GM19043 (cell line): Measurements from ENCODE around the gene PCNX3.

Source experiments
- ATAC-seq: cut with Tn5 transposase; IDR thresholded peaks from one replicate; pipeline ENCODE4 v1.9.1; 2021; ENCODE audit warnings: low read depth; ENCODE audit not compliant: unreplicated experiment

The PCNX3 gene

DNA sequence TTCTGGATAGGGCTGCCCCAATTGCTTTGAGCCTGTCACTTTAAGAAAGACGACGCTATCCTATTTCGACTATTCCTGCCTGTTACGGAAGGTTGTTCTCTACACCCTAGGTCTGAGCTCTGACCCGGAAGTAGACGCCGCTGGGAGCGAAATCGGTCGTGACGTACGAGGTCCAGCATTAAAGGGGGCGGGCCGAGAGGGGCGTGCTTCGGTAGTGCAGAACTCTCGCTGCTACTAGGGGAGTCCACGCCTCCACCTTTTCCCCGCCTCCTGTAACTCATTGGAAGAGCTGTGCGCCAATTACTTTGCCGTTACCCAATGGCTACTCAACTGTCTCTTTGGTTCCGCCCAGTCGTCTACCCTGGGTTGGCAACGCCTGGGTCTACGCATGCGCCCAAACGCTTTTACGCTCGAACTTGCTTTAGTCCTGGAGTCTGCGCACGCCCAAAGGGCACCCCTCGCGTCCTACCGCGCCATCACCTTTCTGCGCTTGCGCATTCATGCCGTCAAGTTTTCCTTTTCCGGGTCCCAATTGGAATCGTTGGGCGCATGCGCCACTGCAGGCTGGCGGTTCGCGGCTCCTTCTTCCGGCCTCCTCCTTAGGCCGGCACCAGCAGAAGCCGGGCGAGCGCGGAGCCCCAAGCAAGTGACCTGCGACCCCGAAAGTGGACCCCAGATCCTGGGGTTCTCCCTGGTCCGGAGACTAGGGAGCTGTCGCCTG, at the start of gene PCNX3:
Gene PCNX3 (plus strand): TSS at position 548 of the 721 bp plus-strand sequence. CDS start 536 bp downstream, outside the sequence.
- peak; percentile 76 for ATAC-seq

DNA sequence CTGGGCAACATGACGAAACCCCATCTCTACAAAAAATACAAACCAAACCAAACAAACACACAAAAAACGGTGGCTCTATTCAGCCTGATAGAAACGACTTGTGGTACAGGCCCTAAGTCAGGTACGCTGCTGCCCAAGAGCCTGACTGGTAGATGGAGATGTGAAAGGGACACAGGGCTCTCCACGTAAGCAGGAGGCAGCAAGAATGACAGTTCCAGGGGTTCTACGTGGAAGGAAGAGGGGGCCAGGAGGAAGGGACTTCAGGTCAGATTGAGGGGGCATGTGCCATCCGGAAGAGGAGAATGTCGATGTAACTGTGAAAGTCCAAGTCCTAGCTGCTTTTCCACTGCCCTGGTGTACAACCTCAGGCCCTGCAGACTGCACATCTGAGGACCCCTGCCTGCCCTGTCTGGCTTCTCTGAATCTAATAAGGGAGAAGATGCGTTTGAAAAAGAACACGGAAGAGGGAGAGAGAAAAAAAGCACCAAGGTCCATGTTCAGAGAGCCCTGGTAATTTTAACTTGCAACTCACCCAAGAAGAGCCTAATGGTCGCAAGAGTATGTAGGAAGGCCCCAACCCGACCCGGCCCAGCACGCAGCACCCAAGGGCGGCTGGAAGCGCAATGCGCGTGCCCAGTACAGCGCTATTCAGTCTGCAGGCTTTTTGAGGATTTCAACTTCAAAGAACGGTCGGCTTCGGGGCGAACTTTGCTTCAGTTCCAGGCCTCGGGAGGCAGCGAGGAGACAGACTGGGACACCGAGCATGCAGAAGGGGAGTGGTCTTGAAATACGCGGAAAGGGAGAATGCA, 46.2 kb upstream of the PCNX3 start:
- ATAC-seq: peak; percentile 6

DNA sequence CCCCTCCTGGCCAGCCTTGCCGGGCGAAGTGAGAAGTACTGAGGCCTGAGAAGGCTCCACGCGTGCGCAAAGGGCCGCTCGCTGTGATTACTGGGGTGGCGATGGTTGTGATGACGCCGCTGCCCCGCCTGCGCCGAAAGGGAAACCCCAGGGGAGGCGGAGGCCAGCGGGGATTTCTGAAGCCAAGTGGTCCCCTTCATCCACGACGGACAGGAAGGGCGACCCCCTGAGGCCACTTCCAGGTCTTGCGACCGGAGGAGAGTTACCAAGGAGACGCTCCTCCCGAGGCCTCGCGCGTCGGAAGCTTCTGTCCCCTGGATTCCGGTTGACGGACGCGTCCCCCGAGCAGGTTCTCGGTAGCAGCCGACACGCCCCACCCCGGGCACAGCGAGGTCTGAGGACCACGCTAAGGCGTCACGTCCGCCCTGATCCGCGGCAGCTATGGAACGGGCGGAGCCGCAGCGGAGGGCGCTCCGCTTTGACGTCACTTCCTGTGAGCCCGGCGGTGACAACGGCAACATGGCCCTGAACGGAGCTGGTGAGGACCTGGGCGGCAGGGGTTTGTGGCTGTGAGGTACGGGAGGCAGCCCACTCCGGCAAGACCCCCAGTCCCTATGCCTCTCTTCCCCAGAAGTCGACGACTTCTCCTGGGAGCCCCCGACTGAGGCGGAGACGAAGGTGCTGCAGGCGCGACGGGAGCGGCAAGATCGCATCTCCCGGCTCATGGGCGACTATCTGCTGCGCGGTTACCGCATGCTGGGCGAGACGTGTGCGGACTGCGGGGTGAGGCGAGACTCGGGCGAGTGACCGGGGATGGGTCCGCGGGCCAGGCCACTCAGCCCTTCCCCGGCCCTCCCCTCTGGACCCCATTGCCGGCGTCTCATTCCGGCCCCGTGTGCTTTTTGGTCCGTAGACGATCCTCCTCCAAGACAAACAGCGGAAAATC, 45.3 kb upstream of the PCNX3 start, which contains the start of gene ZNRD2:
Gene ZNRD2 (plus strand): TSS at position 505 of the 946 bp plus-strand sequence. CDS start 15 bp downstream, at position 520.
- peak; percentile 57 for ATAC-seq

DNA sequence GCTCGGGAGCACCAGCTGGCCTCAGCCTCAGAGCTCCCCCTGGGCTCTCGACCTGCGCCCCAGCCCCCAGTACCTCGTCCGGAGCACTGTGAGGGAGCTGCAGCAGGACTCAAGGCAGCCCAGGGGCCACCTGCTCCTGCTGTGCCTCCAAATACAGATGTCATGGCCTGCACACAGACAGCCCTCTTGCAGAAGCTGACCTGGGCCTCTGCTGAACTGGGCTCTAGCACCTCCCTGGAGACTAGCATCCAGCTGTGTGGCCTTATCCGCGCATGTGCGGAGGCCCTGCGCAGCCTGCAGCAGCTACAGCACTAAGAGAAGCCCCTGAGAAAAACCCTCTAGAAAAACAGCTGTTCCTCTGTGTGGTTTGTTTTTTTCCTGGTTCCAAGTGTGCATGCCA, 44.2 kb upstream of the PCNX3 start:
- ATAC-seq: no peak

DNA sequence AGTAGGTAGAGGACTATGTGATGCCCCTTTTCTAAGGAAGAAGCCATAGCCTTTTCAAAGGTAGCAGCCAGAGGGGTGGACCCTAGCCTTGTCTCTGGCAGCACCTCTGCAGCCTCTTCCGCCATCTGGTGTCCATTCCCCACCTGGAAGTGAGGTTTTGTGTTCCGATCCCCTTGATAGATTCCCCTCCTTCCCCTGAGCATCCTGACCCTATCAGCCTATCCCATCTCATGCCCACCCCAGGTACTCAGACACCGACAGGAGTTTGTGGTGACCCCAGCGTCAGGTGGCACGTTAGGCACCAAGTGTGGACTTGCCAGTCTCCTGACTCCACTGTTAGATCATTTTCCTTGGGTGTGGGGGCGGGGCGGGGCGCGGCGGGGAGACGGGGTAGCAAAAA, 43.6 kb upstream of the PCNX3 start:
- no peak for ATAC-seq

DNA sequence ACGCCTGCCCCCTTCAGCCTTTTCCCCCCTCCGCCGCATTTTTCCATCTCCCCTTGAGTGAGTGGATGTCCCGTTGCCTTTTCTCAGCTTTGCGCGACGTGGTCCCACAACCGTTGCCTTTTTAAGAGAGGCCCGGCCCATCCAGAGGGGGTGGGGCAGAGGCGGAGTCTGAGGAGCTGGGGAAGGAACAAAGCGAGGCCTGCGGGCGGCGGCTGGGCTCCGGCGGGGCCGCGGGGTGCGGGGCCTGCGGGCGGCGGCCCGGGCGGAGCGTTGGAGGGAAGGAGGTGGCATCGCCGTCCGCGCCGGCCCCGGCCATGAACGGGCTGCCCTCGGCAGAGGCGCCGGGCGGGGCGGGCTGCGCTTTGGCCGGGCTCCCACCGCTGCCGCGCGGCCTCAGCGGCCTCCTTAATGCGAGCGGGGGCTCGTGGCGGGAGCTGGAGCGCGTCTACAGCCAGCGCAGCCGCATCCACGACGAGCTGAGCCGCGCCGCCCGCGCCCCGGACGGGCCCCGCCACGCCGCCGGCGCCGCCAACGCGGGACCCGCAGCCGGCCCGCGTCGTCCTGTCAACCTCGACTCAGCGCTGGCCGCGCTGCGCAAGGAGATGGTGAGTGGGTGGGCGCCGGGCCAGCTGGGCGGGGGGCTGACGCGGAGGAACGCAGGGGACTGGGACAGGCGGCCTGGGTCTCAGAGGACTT, 43.1 kb upstream of the PCNX3 start, which contains the start of gene FAM89B:
Gene FAM89B (plus strand): TSS at position 183 of the 696 bp plus-strand sequence. CDS start 132 bp downstream, at position 315.
- no peak for ATAC-seq

DNA sequence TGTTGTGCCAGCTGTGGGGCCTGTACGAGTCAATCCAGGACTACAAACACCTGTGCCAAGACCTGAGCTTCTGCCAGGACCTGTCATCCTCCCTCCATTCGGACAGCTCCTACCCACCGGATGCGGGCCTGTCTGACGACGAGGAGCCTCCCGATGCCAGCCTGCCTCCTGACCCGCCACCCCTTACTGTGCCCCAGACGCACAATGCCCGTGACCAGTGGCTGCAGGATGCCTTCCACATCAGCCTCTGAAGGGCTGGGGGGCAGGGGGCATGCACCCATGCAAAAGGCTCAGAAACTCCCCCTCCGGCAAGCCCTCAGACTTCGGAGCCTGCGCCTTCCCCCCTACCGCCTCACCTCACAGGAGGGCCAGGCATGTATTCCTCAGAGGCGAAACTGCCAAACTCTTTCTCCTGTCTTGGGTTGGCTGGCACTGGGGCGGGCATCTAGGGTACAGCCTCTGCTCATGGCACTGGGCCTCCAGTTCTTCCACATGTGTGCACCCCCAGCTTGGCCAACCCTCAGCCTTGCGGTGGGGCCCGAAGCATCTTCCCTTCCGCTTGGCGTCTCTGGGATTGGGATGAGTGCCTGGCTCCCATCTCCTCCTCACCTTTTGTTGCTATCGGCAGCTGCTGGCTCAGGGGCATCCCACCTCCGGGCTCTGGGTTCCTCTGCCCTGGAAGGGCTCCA, 42.0 kb upstream of the PCNX3 start:
- no peak for ATAC-seq

DNA sequence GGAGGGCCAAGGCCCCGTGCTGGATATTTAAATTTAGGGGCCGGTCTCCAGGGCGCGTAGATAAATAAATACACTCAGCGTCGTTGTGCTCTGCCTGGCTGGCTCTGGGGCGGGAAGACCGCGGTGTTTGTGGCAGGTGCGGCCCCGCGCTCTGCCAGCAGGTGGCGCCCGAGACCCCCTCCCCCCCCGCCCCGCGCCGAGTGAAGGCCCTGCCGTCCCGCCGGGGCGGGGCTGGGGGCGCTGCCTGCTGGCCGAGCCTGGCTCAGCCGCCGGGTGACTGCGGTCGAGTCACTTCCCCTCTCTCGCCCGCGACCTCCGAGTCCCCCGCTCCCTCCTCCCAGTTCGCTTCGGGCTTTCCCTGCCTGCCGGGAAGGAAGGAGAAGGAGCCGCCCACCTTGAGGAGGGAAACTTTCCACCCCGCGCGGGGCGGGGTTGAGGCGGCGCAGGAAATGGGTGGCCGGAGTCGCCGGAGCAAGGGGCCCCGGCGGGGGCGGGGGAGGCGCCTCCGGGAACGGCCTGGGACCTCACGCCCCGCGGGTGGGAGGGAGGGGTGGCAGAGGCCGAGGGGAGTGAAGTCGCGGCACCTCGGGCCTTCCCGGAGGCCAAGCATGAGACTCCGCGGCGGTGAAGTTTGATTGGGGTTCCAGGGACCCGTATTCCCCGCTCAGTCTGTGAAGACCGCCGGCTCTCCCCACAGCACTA, 41.3 kb upstream of the PCNX3 start:
- ATAC-seq: peak; percentile 27

DNA sequence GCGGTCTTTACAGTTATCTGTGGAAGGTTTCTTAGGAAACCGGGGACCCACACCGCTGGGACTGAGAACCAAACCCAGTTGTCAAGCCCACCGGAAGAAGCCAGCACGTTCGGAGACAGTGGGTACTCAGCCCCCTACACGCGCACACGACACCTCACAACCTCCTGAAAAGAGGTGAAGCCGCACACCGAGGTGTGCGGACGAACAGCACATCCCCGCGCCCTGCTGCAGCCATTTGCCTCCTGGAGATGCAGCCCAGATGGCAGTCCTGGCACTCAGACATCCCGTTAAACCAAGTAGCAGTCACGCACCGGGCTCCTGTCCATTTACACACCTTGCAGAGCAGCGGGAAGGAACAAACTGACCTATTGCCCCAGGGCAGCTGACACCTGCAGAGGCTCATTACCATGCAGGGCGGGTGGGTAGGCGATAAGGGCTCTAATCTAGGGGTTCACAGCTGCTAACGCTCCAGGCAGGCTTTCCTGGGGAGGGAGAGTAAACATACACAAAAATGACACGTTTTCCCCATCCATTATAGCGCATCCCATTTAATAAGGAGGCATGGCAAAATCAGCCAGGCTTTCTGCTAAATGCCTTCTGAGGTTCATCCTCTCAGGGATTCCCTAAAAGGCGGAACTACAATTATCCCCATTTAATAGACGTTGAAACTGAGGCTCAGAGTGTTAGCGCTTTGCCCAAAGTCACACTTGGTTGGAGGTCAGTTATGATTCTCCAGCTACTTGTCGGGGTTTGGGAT, 40.6 kb upstream of the PCNX3 start:
- ATAC-seq: no peak

DNA sequence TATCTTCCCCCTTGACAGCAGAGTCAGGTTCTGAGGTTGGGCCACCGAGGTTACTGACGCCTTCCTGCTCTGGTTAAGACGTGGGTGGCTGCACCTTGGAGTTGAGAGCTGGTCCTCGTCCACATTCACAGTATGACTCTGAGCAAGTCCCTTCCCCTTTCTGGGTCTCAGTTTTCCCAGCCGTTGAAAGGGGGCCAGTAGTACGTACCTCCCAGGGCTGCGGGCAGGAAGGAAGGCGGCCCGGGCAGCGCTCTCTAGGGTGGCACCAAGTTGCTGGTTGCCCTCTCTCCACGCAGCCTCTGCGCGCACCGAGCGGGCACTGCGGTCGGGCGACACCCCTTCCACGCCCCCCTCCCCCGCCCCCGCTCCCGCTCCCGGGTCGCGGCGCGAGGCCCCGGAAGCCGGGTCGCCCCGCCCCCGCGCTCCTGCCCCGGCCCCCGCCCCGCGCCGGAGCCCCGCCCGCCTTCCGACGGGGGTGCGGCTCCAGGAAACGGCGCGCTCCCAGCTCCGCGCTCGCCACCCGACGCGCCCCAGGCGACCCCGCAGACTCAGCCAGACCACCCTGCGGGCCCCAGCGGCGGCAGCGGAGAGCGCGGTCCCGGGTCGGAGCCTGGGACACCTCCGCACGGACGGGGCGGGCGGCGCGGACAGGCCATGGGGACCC, 39.9 kb upstream of the PCNX3 start, which contains the start of gene EHBP1L1:
Gene EHBP1L1 (plus strand): TSS at position 486 of the 664 bp plus-strand sequence. CDS start 250 bp downstream, outside the sequence.
- ATAC-seq: no peak

DNA sequence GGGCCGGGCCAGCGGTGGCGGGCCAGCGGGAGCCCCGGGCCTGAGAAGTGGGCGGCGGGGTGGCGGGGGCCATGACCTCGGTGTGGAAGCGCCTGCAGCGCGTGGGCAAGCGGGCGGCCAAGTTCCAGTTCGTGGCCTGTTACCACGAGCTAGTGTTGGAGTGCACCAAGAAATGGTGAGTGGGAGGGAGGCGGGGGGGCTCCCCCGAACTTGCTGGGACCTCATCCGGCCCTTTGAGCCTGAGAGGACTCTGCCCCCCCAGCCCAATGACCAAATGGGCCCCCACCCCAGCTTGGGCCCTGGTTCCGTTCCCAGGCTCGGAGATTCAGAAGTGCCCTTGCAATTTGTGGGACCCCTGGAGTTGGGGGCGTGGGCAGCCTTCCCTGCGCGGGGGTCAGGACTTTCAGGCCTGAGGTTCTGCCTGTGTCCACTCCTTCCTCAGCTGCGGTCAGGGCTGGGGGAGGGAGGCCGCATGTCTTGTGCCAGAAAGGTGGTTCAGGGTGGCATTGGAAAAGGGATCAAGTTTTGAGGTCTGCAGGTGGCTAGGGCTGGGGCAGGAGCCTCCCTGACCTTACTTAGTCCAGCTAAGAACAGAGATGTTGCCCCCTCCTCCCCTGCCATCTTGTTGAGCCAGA, 39.2 kb upstream of the PCNX3 start:
- no peak for ATAC-seq

DNA sequence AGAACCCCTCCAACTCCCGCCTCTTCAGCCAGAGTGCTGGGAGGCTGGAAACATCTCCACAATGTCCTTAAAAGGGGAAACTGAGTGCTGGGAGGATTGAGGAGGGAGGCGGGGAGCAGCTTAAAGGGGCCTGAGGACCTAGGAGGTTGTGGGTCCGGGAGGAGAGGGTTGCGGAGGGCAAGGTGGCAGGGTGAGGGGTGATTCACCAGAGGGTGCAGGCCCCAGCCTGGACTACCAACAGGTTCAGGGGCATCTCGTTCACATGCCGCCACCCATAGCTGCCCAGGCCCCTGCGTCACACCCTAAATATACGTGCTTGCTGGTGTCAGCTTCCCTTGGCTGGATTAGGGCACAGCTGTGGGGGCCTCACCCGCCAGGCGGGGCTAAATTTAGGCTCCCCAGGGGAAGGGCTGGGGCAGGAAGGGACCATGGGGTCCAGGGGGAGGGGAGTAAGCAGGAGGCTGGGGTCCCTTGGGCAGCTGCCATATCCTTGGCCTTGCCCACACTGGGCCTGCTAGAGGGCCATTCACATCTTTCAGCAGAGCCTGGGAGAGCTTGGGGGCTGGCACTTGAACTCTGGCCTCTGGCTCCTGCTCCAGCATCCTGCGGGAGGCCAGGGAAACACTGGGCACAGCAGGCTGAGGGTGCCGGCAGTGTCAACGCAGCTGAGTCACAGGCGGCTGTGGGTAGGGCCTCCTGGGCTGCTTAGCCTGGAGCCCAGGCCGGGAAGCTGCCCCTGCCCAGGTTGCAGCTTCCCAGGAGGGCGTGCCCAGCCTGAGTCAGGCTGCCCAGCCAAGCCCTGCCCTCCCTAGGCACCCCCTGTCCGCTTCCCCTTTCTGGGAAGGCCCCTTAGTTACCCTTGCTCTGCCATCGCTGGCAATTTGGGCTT, 38.5 kb upstream of the PCNX3 start:
- ATAC-seq: no peak

DNA sequence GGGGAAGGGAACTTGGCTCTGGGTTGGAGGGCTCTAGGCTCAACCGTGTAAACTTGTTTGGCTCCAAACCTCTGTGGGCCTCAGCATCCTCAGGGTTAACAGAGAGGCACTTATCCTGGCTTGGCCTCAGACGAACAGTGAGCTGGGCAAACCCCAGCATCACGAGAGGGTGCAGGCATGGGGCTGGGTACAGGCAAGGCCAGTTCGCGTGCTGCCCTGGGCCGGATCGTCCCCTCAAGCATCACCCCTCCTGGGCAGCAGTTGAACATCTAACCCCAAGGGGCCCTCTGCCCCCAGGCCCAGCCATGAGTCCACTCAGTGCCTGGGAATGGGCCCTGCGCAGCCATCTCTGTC, 37.8 kb upstream of the PCNX3 start:
- ATAC-seq: no peak

DNA sequence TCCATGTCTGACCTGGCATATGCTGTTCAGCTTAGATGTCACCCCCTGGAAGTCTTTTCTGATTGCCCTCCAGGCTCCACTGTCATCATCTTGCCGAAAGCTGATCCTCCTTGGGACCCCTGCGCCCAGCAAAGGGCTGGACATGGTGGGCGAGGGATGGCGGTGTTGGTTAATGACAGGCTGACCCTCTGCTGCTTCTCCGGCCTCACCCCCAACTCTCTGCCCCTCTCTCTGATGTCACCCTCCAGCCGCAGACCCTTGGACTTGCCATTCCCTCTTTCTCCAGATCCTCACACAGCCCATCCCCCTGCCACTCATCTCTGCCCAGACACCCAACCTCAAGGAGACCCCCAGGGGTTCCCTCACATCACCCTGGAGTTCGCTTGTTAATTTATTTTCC, 37.4 kb upstream of the PCNX3 start:
- ATAC-seq: no peak

DNA sequence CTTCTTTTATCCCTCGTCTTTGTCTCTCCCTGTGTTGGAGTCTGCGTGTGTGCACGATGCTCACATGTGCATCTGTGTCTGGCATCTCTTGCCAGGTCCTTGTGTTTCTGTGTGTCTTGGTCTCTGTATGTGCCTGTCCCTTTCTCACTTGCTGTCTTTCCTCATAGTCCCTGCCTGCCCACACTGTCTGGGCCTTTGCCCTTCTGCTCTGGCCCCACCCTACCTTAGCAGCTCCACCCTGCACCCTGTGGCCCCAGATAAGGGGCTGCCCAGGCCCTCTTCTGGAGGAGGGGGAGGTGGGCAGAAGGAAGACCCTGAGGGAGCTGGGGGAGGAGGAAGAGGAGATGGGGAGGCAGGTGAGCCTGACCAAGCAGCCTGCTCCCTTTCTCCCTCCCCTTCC, 36.9 kb upstream of the PCNX3 start:
- no peak for ATAC-seq

DNA sequence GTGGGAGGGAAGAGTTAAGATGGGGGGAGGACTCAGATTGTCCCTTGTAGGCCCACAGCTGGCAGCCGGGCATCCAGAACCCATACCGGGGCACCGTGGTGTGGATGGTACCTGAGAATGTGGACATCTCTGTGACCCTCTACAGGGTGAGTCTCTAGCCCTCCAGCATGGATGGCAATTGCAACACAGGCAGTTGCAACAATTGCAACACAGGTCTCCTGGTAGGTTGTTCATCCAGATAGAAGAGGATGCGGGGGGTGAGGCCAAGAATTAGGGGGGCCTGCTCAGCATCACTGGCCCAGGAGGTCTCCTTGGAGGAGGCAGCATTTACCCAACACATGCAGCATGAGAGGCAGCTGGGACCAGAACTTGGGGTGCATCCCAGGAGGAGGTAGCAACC, 36.3 kb upstream of the PCNX3 start:
- no peak for ATAC-seq
